CD14-positive monocyte (primary cell): Measurements from ENCODE around the gene RTCB. TPM values are rescaled to one million over a fixed set of nuclear protein-coding genes. Genes with fewer than 3 reads are reported as not detected.

Source experiments
- DNase-seq, 3 donors: peaks; one replicate each; pipeline ENCODE4 v3.0.0-alpha.2; 2011 to 2022
- H2AFZ ChIP-seq: 2 replicates; pipeline ENCODE4 v1.6.0; 2012; ENCODE audit warnings: mild to moderate bottlenecking, low read depth, low read length, inconsistent platforms; ENCODE audit not compliant: insufficient read depth, poor library complexity, severe bottlenecking
- H3K27ac ChIP-seq, 2 donors: 1 replicate in 1 of 2; 2 replicates in 1 of 2; pipeline ENCODE4 v1.5.1; 2012 to 2013; ENCODE audit warnings: low read length in 2 of 2, control low read depth in 1 of 2, inconsistent platforms in 1 of 2, low read depth in 1 of 2, mild to moderate bottlenecking in 1 of 2
- H3K27me3 ChIP-seq, 2 donors: one replicate each; pipeline versions ENCODE4 v1.6.0 to v1.6.1; 2011 to 2013; ENCODE audit warnings: low read length in 2 of 2; ENCODE audit not compliant: control insufficient read depth in 2 of 2, insufficient read depth in 2 of 2
- H3K36me3 ChIP-seq, 2 donors: replicated peaks in 1 of 2; 1 replicate in 1 of 2; 2 replicates in 1 of 2; pipeline versions ENCODE4 v1.5.1 to v1.6.1; 2012 to 2013; ENCODE audit warnings: low read length in 2 of 2, control low read depth in 1 of 2, inconsistent platforms in 1 of 2, mild to moderate bottlenecking in 1 of 2; ENCODE audit not compliant: insufficient read depth in 2 of 2, control insufficient read depth in 1 of 2
- H3K4me1 ChIP-seq, 2 donors: 1 replicate in 1 of 2; 2 replicates in 1 of 2; pipeline versions ENCODE4 v1.5.1 to v1.6.1; 2012 to 2013; ENCODE audit warnings: low read length in 2 of 2, control low read depth in 1 of 2, inconsistent platforms in 1 of 2, mild to moderate bottlenecking in 1 of 2, moderate library complexity in 1 of 2; ENCODE audit not compliant: insufficient read depth in 2 of 2, control insufficient read depth in 1 of 2
- H3K4me2 ChIP-seq: replicated peaks from 2 replicates; pipeline ENCODE3; 2012; ENCODE audit warnings: low read length, moderate library complexity, mild to moderate bottlenecking; ENCODE audit not compliant: poor library complexity, severe bottlenecking; ENCODE audit errors: extremely low read depth
- H3K4me3 ChIP-seq, 3 experiments: fragments of 200-600 bp in 1 of 3; sonication (generic) in 1 of 3; replicated peaks in 1 of 3; 1 replicate in 2 of 3; 2 replicates in 1 of 3; pipeline ENCODE4 v1.5.1; 2011 to 2013; ENCODE audit warnings: low read length in 3 of 3, mild to moderate bottlenecking in 3 of 3, control low read depth in 2 of 3, low read depth in 2 of 3, inconsistent platforms in 1 of 3, moderate library complexity in 1 of 3
- H3K79me2 ChIP-seq: 2 replicates; pipeline ENCODE4 v1.6.0; 2012; ENCODE audit warnings: mild to moderate bottlenecking, control low read depth, inconsistent platforms, low read length, moderate library complexity; ENCODE audit not compliant: insufficient read depth
- H3K9ac ChIP-seq: 2 replicates; pipeline ENCODE4 v1.6.0; 2017; ENCODE audit warnings: low read length, mild to moderate bottlenecking; ENCODE audit not compliant: insufficient read depth, poor library complexity, severe bottlenecking
- H3K9me3 ChIP-seq, 2 donors: replicated peaks in 1 of 2; 1 replicate in 1 of 2; 2 replicates in 1 of 2; pipeline versions ENCODE4 v1.5.1 to v1.6.1; 2012 to 2013; ENCODE audit warnings: low read length in 2 of 2, control low read depth in 1 of 2; ENCODE audit not compliant: control insufficient read depth in 1 of 2, insufficient read depth in 1 of 2
- H4K20me1 ChIP-seq: 2 replicates; pipeline ENCODE4 v1.6.0; 2012; ENCODE audit warnings: mild to moderate bottlenecking, low read length, control low read depth, moderate library complexity; ENCODE audit not compliant: insufficient read depth
- H3K27ac Mint-ChIP-seq, 7 donors: one replicate each; pipeline ENCODE4 v1.8.0; 2020; ENCODE audit warnings: mild to moderate bottlenecking in 7 of 7, mixed read lengths in 7 of 7, moderate library complexity in 6 of 7, inconsistent platforms in 2 of 7
- H3K27me3 Mint-ChIP-seq, 3 donors: one replicate each; pipeline ENCODE4 v1.8.0; 2021 to 2022; ENCODE audit warnings: low read depth in 3 of 3, mild to moderate bottlenecking in 3 of 3, mixed read lengths in 3 of 3, moderate library complexity in 3 of 3, inconsistent platforms in 1 of 3
- H3K36me3 Mint-ChIP-seq, 2 donors: one replicate each; pipeline ENCODE4 v1.8.0; 2020; ENCODE audit warnings: mixed read lengths in 2 of 2, inconsistent platforms in 1 of 2, mild to moderate bottlenecking in 1 of 2
- H3K4me1 Mint-ChIP-seq: one replicate; pipeline ENCODE4 v1.8.0; 2020; ENCODE audit warnings: mild to moderate bottlenecking, mixed read lengths
- H3K4me3 Mint-ChIP-seq, 2 donors: one replicate each; pipeline ENCODE4 v1.8.0; 2020; ENCODE audit warnings: mild to moderate bottlenecking in 2 of 2, mixed read lengths in 2 of 2, moderate library complexity in 1 of 2
- H3K9me3 Mint-ChIP-seq, 7 donors: one replicate each; pipeline ENCODE4 v1.8.0; 2020 to 2022; ENCODE audit warnings: mixed read lengths in 7 of 7, mild to moderate bottlenecking in 6 of 7, moderate library complexity in 6 of 7, inconsistent platforms in 2 of 7
- WGBS: methylation state at CpG from one replicate; pipeline ENCODE4 v1.1.5; 2013; ENCODE audit warnings: missing lambda C conversion rate; ENCODE audit not compliant: insufficient coverage; 5-methylcytosine and 5-hydroxymethylcytosine counted together
- intact Hi-C, 2 donors: fragments of 100-400 bp; cut with micrococcal nuclease; formaldehyde crosslinking; loops; one replicate each; pipeline versions ENCODE4 v1.15.0 to v1.15.1; 2023
- polyA plus RNA-seq, 3 donors: library from polyadenylated mRNA; depleted of rRNA in 1 of 3; unstranded in 2 of 3; stranded (reverse) in 1 of 3; fragments of 300-500 nt in 2 of 3; fragments of >200 nt in 1 of 3; fragmentation: Illumina TruSeq in 2 of 3; gene quantifications; 1 replicate in 2 of 3; 2 replicates in 1 of 3; pipeline ENCODE4 v1.2.3, GENCODE V29; 2012 to 2021
- TF ChIP-seq, protein P1 (sequence below): fragments of 200-600 bp; IDR thresholded peaks from one replicate; pipeline ENCODE4 v1.8.0; 2022; ENCODE audit warnings: antibody characterized with exemption, mild to moderate bottlenecking

The RTCB gene
- polyA plus RNA-seq, 3 donors, result 41.5 to 106 (median 104) TPM

- H3K9me3 ChIP-seq, result no peaks in the 10 kb centered on the region
- H3K27ac ChIP-seq, result no peak overlapping the region
- TF ChIP-seq, protein P1, sequence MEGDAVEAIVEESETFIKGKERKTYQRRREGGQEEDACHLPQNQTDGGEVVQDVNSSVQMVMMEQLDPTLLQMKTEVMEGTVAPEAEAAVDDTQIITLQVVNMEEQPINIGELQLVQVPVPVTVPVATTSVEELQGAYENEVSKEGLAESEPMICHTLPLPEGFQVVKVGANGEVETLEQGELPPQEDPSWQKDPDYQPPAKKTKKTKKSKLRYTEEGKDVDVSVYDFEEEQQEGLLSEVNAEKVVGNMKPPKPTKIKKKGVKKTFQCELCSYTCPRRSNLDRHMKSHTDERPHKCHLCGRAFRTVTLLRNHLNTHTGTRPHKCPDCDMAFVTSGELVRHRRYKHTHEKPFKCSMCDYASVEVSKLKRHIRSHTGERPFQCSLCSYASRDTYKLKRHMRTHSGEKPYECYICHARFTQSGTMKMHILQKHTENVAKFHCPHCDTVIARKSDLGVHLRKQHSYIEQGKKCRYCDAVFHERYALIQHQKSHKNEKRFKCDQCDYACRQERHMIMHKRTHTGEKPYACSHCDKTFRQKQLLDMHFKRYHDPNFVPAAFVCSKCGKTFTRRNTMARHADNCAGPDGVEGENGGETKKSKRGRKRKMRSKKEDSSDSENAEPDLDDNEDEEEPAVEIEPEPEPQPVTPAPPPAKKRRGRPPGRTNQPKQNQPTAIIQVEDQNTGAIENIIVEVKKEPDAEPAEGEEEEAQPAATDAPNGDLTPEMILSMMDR, result no peak
- peaks cover 0 to 2% (median 0%) of the 10 kb centered on the region in 7 donors for H3K9me3 Mint-ChIP-seq
- H4K20me1 ChIP-seq, result no peaks in the 10 kb centered on the region
- no peak overlapping the region for H3K9ac ChIP-seq
- H2AFZ ChIP-seq, result no peak overlapping the region
- DNase-seq, result no peak
- peaks cover 6 to 8% of the 10 kb centered on the region in 2 donors for H3K27me3 ChIP-seq
- H3K79me2 ChIP-seq, result no peaks in the 10 kb centered on the region
- no peak overlapping the region for H3K4me2 ChIP-seq
- no peaks in the 10 kb centered on the region for H3K36me3 Mint-ChIP-seq
- no peaks in the 10 kb centered on the region for H3K4me1 Mint-ChIP-seq
- H3K27ac Mint-ChIP-seq, result no peak overlapping the region
- no peaks in the 10 kb centered on the region for H3K4me1 ChIP-seq
- 100% methylated on average over 1 of the region's 4 CpGs for WGBS
- no peaks in the 10 kb centered on the region for H3K36me3 ChIP-seq
- no peak overlapping the region for H3K4me3 Mint-ChIP-seq
- intact Hi-C loops, result loop anchor here in 1 of 2 donors (10.0 kb wide), 1 partner anchor 57 kb away; the partner anchor contains the start of gene FBXO7
- H3K27me3 Mint-ChIP-seq, result peaks cover 3 to 38% (median 15%) of the 10 kb centered on the region in 3 donors
- H3K4me3 ChIP-seq, result no peak overlapping the region
These were observed 5.9 kb upstream of the RTCB start for GRCh38 chr22:32417906-32418305.

DNA sequence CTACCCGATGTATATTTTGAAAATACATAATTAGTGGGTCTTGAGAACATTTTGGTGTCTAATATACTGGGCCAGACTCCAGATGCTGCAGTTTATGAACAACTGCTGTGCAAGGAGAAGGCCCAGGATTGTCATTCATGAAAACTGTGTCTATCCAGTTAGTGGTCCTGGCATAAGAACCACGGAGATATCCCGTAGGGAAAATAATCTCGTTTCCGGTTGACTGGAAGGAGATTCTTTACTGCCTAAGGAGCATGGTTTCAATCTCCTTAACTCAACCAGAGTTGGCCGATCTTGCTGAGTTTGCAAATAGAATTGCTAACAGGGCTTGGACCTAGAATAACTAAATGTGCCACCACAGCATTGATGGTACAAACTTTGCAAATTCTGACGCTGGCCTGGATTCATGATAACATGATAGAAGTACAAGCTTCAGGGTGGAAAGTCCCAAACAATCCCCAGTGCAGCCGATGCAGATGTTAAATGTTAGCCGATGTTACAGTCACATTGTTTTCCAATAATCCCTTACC, 4.6 kb upstream of the RTCB start:
- no peak overlapping the region for H3K4me3 Mint-ChIP-seq
- H3K4me1 Mint-ChIP-seq, result peaks cover 6% of the 10 kb centered on the region
- Histone ChIP-seq H3K4me3 (no peak overlapping the region), H3K4me2 (no peak overlapping the region), H3K27ac (no peak overlapping the region), H4K20me1 (no peaks in the 10 kb centered on the region), H2AFZ (no peak overlapping the region), H3K4me1 (peaks cover 3 to 6% of the 10 kb centered on the region in 2 donors), H3K27me3 (peaks cover 2 to 8% of the 10 kb centered on the region in 2 donors), H3K9me3 (no peaks in the 10 kb centered on the region), H3K79me2 (peaks cover 5% of the 10 kb centered on the region), H3K9ac (no peak overlapping the region), H3K36me3 (no peaks in the 10 kb centered on the region)
- DNase-seq, result no peak
- intact Hi-C loops, result loop anchor here in 1 of 2 donors (10.0 kb wide), 1 partner anchor 58 kb away; the partner anchor contains the start of gene FBXO7
- no peaks in the 10 kb centered on the region for H3K36me3 Mint-ChIP-seq
- H3K9me3 Mint-ChIP-seq, result peaks cover 0 to 2% (median 0%) of the 10 kb centered on the region in 7 donors
- 93% methylated on average over 6 of the region's 9 CpGs for WGBS
- no peak overlapping the region for H3K27ac Mint-ChIP-seq
- TF ChIP-seq, protein P1, result no peak
- peaks cover 2 to 27% (median 9%) of the 10 kb centered on the region in 3 donors for H3K27me3 Mint-ChIP-seq
